Left ventricle myocardium inferior (tissue), 1 donor: ENCODE data around the gene PTCH2. TPM values are rescaled to one million over a fixed set of nuclear protein-coding genes. Genes with fewer than 3 reads are reported as not detected.

Source experiments
- DNase-seq: peaks from one replicate; pipeline ENCODE4 v3.0.0-alpha.2; 2020
- H3K27ac ChIP-seq: fragments of 200-600 bp; replicated peaks from 2 replicates; pipeline ENCODE4 v1.8.0; 2021
- H3K27me3 ChIP-seq: fragments of 200-600 bp; 2 replicates; pipeline ENCODE4 v1.8.0; 2021; ENCODE audit warnings: low read depth
- H3K36me3 ChIP-seq: fragments of 200-600 bp; 2 replicates; pipeline ENCODE4 v1.8.0; 2021
- H3K4me1 ChIP-seq: fragments of 200-600 bp; 2 replicates; pipeline ENCODE4 v1.8.0; 2021
- H3K4me3 ChIP-seq: fragments of 200-600 bp; 2 replicates; pipeline ENCODE4 v1.8.0; 2021; ENCODE audit warnings: mild to moderate bottlenecking, moderate library complexity
- H3K9me3 ChIP-seq: fragments of 200-600 bp; replicated peaks from 2 replicates; pipeline ENCODE4 v1.8.0; 2021
- intact Hi-C: fragments of 100-400 bp; cut with micrococcal nuclease; formaldehyde crosslinking; loops from one replicate; pipeline ENCODE4 v1.11.0; 2022
- total RNA-seq: library from RNA; stranded (reverse); fragmentation: NEBNext Ultra II Directional; extraction: Animal tissue kit (Norgen Biotek cat#: 25700); gene quantifications from one replicate; pipeline ENCODE4 v1.2.1, GENCODE V29; 2021
- TF ChIP-seq, protein P1 (sequence below): fragments of 200-600 bp; IDR thresholded peaks from 2 replicates; pipeline ENCODE4 v1.8.0; 2021; ENCODE audit warnings: antibody characterized with exemption, mild to moderate bottlenecking, borderline replicate concordance
- donor health status: DM: no; HTN: yes; CAD: no; lungs with severe emphysema.

Gene PTCH2
- total RNA-seq, 1 donor from 2014 or later: 0.25 TPM

DNA sequence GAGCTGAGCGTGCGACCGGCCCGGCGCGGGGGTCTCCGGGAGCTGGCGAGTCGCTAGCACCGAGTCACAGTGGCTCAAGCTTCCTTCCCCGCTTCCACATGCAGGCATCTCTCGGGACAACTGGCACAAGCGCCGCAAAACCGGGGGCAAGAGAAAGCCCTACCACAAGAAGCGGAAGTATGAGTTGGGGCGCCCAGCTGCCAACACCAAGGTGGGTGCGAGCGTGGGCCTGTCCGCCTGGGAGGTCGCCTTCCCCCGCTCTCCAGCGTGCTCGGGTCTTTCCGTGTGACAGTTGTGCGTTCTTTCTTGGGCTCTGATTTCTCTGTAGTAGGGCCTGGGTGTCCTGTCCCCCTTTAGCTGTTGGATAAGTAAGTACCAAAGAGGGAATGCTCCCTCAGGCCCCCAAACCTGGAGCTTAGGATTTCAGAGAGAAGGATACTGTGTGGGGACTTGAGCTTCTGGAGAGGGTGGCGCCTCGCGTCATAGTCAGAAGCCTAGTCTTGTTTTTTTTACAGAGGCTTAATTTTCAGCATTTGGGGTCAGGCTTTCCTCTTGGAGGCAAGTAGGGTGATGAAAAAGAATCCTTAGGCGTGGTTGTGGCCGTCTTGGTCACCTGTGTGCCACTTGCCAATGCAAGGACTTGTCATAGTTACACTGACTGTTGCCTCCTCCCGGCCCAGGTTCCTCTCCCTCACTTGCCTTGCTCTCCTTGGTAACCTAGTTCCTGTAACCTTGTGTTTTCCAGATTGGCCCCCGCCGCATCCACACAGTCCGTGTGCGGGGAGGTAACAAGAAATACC lies 66.9 kb downstream of the PTCH2 start:
- no peaks in the 10 kb centered on the region for H3K27me3 ChIP-seq
- peak overlapping the region; percentile 95 for H3K27ac ChIP-seq
- H3K36me3 ChIP-seq: peaks cover 46% of the 10 kb centered on the region
- DNase-seq: no peak
- peaks cover 42% of the 10 kb centered on the region for H3K4me1 ChIP-seq
- intact Hi-C loops: no loop called here
- no peaks in the 10 kb centered on the region for H3K9me3 ChIP-seq
- TF ChIP-seq, protein P1, sequence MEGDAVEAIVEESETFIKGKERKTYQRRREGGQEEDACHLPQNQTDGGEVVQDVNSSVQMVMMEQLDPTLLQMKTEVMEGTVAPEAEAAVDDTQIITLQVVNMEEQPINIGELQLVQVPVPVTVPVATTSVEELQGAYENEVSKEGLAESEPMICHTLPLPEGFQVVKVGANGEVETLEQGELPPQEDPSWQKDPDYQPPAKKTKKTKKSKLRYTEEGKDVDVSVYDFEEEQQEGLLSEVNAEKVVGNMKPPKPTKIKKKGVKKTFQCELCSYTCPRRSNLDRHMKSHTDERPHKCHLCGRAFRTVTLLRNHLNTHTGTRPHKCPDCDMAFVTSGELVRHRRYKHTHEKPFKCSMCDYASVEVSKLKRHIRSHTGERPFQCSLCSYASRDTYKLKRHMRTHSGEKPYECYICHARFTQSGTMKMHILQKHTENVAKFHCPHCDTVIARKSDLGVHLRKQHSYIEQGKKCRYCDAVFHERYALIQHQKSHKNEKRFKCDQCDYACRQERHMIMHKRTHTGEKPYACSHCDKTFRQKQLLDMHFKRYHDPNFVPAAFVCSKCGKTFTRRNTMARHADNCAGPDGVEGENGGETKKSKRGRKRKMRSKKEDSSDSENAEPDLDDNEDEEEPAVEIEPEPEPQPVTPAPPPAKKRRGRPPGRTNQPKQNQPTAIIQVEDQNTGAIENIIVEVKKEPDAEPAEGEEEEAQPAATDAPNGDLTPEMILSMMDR: no peak
- H3K4me3 ChIP-seq: peak overlapping the region; percentile 82

DNA sequence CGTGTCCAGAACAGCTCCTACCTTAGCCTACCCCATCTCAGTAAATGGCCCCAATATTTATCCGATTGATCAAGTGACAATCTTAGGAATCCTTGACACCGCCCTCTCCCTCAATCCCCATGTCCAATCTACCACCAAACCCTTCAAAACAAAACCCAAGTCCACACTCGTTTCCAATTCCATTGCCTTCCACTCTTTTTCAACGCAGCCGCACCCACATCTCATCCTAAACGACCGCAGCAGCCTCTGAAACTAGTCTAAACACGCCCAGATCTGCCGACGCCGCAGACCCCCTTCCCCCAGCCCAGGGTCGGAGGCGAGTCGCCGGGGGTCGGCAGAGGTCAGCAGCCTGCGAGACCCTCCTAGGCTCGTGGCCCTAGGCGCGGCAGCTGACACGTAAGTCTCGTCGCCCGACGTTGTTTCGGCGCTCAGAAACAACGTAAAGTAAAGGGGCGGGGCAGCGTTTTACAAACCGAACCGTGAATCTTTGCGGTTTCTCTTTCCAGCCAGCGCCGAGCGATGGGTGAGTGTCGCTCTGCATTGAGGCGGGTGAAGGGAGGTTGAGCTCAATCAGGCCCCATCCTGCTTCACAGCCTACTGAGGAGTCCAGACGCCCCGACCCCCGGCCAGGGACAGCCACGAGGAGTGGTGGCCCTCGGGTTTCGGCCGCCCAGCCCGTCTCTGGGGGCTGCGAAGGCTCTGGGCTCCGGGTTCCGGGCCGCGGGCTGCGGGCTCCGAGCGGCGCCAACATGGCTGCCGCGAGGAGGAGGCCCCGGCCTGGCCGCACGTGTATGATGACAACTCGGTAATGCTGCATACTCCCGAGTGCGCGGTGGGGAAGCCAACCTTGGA lies 67.7 kb downstream of the PTCH2 start, which contains the start of gene RPS8:
Gene RPS8, plus strand, starts transcription at position 463 of the 852 bp plus-strand sequence. Its CDS starts 57 bp downstream, at position 520.
- intact Hi-C loops: no loop called here

More for the DNA sequence above, 67.7 kb downstream of the PTCH2 start, which contains the start of gene RPS8:
- Histone ChIP-seq H3K4me1 (peaks cover 42% of the 10 kb centered on the region), H3K4me3 (peak within 1 kb of the TSS; percentile 82), H3K27me3 (no peaks in the 10 kb centered on the region), H3K9me3 (no peaks in the 10 kb centered on the region), H3K36me3 (peaks cover 38% of the 10 kb centered on the region), H3K27ac (peak within 1 kb of the TSS; percentile 95)
- peak; percentile 91 for DNase-seq
- TF ChIP-seq, protein P1: no peak

Other genes starting within 250 kb of the PTCH2 start
- 11.5 TPM for gene TMEM53, start 168.8 kb downstream of the PTCH2 start, total RNA-seq
- gene ARMH1, start 168.5 kb downstream of the PTCH2 start, total RNA-seq: 1.1 TPM
- gene RNU5D-1, start 112.1 kb downstream of the PTCH2 start, total RNA-seq: not detected
- 1.6 TPM for gene KIF2C, start 103.4 kb downstream of the PTCH2 start, total RNA-seq
- gene RPS8, start 67.7 kb downstream of the PTCH2 start, total RNA-seq: 717 TPM
- 0.11 TPM for gene BEST4, start 55.1 kb downstream of the PTCH2 start, total RNA-seq
- gene PLK3, start 42.9 kb downstream of the PTCH2 start, total RNA-seq: 5.4 TPM
- 1.9 TPM for gene DYNLT4, start 35.9 kb downstream of the PTCH2 start, total RNA-seq
- gene BTBD19, start 34.7 kb downstream of the PTCH2 start, total RNA-seq: 3.5 TPM
- gene EIF2B3, start 143.3 kb upstream of the PTCH2 start, total RNA-seq: 42.1 TPM
- 19.1 TPM for gene HECTD3, start 168.1 kb upstream of the PTCH2 start, total RNA-seq
- gene UROD, start 169.0 kb upstream of the PTCH2 start, total RNA-seq: 67.5 TPM